Measurements from ENCODE around the gene SEC61G.

SEC61G gene

DNA sequence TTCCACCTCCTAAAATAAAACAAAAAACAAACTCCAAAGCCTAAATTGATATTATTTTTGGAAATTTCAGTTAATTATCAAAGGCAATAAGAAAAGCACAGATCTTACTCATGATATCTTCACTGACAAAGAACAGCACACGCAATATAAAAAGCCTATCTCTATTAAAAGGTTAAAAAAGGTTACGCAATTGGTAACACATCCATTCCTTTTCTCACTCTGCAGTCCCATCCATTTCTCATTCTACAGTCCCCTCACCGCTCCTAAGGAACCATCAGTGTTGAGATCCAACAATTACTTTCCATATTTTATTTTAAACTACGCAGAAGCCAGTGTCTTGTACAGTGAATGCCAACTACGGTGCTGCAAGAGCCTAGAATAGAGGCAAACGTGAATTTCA, 1.3 kb downstream of the SEC61G start:
- no peak for DNase-seq

DNA sequence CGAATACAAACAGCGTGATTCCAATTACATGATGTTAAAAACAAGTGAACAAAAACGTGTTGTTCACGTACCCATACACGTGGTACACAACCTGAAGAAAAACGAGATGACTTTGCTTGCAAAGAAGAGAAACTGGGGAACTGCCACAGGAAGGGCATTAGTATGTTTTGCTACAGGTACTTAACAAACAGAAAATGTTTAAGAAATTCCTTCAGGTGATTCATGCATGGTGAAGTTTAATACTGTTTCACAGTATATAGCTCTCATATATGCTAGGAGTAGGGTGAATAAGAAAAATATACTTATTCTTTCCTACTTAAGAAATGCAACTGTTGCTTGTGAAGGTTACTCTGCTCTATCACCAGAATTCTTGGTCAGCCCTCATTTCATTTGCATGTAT, 9.8 kb downstream of the SEC61G start:
- no peak for DNase-seq

DNA sequence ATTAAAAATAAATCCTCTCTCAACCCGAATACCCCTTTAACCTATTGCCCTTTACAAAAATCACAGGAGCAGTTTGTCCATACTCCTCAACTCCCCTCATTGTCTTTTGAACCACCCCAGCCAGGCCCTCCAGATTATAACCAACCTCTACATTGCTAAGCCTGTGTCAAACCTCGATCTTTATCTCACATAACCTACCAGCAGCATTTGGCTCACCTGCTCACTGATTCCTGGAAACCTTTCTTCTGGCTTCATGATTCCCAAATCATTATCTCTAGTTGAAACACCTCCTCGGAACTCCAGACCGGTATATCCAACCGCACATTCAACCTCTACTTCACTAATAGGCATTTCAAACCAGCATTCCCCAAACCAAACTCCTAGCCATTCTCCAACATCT, 11.8 kb downstream of the SEC61G start:
- DNase-seq, result no peak

GRCh38 chr7:54743580-54743979, 15.4 kb downstream of the SEC61G start:
- no peak for DNase-seq

DNA sequence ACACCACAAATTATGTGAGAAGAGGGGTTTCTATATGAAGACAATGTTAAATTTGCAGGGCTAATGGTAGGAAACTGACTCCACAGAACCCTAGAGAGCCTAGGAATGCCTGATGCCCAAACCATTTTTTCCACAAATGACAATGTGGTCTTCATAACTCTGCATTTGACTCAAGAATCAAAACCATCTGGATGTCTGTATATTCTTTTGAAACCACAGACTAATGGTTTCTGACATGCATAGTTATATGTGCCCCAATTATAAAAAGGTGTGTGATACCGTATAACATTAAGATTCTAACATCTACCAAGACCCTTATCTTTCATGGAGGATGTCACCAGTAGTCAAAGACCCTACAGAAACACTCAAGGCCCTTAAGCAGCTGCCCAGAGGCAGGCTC, 20.3 kb downstream of the SEC61G start:
- DNase-seq, result no peak

DNA sequence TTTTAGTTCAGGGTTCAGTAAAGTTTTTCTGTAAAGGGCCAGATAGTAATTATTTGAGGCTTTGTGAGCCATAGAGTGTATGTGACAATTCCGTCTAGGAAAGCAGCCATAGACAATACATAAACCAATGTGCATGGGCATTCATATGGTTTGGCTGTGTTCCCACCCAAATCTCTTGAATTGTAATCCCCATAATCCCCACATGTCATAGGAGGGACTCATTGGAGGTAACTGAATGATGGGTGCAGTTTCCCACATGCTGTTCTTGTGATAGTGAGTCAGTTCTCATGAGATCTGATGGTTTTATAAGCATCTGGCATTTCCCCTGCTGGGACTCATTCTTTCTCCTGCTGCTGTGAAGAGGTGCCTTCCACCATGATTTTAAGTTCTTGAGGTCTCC, 29.9 kb downstream of the SEC61G start:
- no peak for DNase-seq

DNA sequence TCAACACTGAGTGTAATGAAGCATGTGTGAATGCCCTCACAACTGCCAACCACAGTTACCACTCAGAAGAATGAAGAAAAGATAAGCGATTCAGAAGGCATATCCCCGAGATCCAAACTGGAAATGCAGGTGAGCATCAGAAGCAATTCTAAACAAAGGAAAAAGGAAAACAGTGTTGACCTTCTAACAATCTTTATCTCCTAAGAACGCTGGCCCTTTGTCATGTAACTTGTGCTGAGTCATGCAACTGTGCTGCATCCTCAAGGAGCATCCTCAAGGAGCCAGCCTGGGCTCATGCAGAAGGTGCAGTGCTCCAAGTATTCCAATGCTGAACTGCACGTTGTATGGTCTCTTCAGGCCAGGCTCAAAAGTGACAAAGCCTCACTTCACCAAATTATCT, 30.6 kb downstream of the SEC61G start:
- DNase-seq, result no peak

DNA sequence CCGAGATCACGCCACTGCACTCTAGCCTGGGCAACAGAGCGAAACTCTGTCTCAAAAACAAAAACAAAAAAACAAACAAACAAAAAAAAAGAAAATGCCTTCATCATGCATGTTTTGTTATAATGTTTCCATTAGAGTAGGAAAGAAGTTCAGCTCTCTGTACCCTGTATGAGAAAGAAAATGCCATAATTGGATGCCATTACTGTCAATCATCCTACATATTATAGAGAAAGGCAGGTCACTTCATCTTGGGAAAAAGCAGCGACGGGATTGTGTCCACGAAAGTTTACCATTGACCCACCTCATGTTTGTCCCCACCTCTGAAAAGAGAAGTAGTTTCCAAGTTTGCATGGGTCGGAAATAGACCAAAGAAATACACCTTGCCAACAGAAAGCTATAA, 33.8 kb downstream of the SEC61G start:
- no peak for DNase-seq

- no peak for DNase-seq
Measured at GRCh38 chr7:54722502-54722901, 36.5 kb downstream of the SEC61G start.

GRCh38 chr7:54722026-54722425, 37.0 kb downstream of the SEC61G start:
- DNase-seq, result no peak

- DNase-seq, result no peak
Measured at GRCh38 chr7:54719974-54720373, 39.0 kb downstream of the SEC61G start.

- DNase-seq, result no peak
Measured at GRCh38 chr7:54719425-54719824, 39.6 kb downstream of the SEC61G start.

GRCh38 chr7:54712820-54713219, 46.2 kb downstream of the SEC61G start:
- DNase-seq, result no peak

- DNase-seq, result no peak
Measured at GRCh38 chr7:54711900-54712595, 47.0 kb downstream of the SEC61G start.

DNA sequence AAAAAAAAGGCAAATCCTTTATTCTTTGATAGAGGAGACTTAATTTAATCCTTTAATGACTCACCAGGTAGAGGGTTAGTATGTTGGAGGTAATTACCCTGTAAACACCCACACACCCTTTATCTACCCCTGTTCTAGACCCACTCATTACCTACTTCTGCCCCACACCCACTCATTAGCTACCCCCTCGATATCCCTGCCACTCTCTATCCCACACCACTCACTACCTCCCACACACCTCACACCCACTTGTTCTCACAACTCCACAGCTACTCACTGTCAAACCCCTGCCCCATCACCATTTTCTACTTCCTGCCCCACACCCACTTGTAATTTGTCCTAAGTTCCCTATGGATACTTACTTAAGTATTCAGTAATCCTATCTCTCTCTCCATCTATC, 49.7 kb downstream of the SEC61G start:
- no peak for DNase-seq

DNA sequence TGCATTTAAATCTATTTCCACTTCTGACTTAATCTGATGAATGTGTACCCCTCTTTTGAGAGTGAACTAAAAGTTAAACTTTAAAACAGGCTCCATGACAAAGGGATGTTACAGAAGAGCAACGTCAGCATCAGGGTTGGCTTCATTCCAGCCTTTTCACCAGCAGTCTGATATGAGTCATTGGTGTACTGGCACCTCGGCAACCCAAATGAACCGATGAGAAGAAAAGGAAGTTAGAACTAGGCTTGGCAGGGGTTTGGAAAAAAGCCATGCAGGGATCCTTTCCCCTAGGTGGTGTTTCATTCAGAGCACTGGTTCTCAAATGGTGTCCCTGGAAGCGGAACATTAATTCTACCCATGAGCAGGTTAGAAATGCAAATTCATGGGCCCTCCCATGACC, 53.6 kb downstream of the SEC61G start:
- DNase-seq, result no peak

- no peak for DNase-seq
Measured at GRCh38 chr7:54704851-54705250, 54.2 kb downstream of the SEC61G start.

Measured in right forelimb (tissue), 1 donor.